ENCODE results near the gene SPTBN1.

- TF ChIP-seq POLR2A (IDR thresholded peaks at IDR 0.05) (no peak), CTCF (IDR thresholded peaks at IDR 0.05) (no peak)
Measured at GRCh38 chr2:54676656-54677055, 220.5 kb downstream of the SPTBN1 start.
